D721Med (cell line): Measurements from ENCODE around the gene INSM1.

Source experiments
- DNase-seq: peaks from one replicate; pipeline ENCODE4 v3.0.0; 2011; ENCODE audit warnings: low spot score; ENCODE audit not compliant: insufficient read length
- FAIRE-seq: peaks from 2 replicates; lab custom pipeline; 2011; peaks lifted over from hg19 to GRCh38; lab: Jason Lieb, UNC
- TF ChIP-seq, protein P1 (sequence below): IDR thresholded peaks from 2 replicates; pipeline ENCODE4 v1.5.1; 2012; ENCODE audit warnings: mild to moderate bottlenecking, control low read depth; ENCODE audit not compliant: insufficient read depth; ENCODE audit errors: missing control alignments

INSM1 gene, protein sequence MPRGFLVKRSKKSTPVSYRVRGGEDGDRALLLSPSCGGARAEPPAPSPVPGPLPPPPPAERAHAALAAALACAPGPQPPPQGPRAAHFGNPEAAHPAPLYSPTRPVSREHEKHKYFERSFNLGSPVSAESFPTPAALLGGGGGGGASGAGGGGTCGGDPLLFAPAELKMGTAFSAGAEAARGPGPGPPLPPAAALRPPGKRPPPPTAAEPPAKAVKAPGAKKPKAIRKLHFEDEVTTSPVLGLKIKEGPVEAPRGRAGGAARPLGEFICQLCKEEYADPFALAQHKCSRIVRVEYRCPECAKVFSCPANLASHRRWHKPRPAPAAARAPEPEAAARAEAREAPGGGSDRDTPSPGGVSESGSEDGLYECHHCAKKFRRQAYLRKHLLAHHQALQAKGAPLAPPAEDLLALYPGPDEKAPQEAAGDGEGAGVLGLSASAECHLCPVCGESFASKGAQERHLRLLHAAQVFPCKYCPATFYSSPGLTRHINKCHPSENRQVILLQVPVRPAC

DNA sequence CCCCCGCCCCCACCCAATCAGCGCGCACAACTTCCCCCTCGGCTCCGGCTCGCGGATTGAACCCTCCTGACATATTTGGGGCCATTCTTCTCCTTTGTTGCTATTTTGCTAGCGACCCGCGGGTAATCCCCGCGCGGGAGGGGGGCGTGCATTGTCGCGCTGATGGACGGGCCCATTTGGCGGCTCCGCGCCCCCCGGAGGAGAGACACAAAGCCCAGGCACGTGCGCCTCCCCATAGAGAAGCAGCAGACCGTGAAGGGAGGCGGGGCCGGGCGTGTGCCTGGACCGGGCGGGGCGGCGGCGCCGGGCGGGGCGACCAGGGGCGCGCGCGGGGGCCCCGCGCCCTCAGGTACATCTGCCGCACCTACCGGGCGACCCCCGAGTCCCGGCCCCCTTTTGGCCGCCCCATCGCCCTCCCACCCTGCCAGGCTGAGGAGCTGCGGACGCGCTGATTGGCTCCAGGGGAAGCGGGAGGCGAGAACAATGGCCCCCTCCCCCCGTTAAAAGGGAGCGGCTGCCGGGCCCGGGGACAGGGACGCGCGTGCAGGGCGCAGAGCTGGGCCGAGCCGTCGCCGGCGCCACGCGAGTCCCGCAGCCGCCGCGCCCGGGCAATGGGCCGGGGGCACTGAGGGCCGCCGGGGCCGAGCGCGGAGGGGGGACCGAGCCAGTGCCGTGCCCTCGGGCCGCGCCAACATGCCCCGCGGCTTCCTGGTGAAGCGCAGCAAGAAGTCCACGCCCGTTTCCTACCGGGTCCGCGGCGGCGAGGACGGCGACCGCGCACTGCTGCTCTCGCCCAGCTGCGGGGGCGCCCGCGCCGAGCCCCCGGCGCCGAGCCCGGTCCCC is at the start of gene INSM1:
TSS of gene INSM1 (plus strand) at position 530 of the 843 bp plus-strand sequence. CDS start at position 694, 164 bp downstream.
- DNase-seq (no peak), FAIRE-seq (no peak)
- TF ChIP-seq, protein P1, sequence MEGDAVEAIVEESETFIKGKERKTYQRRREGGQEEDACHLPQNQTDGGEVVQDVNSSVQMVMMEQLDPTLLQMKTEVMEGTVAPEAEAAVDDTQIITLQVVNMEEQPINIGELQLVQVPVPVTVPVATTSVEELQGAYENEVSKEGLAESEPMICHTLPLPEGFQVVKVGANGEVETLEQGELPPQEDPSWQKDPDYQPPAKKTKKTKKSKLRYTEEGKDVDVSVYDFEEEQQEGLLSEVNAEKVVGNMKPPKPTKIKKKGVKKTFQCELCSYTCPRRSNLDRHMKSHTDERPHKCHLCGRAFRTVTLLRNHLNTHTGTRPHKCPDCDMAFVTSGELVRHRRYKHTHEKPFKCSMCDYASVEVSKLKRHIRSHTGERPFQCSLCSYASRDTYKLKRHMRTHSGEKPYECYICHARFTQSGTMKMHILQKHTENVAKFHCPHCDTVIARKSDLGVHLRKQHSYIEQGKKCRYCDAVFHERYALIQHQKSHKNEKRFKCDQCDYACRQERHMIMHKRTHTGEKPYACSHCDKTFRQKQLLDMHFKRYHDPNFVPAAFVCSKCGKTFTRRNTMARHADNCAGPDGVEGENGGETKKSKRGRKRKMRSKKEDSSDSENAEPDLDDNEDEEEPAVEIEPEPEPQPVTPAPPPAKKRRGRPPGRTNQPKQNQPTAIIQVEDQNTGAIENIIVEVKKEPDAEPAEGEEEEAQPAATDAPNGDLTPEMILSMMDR = no peak

DNA sequence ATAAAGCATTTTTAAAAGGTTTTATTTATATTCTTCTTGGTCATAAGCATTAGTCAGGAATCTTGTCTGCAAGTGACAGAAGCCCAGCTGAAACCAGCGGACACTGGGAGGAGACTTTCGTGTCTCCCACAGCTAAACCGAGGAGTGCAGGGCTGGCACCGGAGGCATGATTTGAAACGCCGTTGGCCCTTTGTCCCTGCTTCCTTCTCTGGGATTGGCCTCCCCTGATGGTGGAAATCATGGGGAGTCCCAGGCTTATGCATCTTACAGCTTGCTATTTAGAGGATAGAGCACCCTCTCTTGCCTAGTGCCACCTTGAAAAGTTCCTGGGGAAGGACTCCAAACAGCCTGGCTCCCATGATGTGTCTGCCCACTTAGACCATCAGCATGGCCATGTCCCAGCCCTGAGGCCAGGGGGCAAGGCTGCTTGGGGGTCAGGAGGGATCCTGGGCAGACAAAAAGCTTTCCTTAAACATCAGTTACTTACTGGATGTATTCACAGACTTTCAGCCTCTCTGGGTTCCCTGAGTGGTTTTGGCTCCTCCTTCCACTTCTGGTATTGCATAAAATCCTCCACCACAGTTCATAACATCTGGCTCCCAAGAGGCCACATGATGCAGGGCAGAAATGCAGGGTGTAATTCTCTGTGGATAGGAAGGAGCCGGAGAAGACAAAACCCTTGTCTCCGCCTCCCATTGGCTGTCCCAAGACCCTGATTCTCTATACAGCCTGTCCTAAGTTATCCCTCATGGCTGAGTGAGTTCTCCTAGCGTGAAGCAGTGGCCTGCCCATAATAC is 49.3 kb upstream of the INSM1 start:
- FAIRE-seq (no peak), DNase-seq (no peak)
- TF ChIP-seq, protein P1 = no peak

DNA sequence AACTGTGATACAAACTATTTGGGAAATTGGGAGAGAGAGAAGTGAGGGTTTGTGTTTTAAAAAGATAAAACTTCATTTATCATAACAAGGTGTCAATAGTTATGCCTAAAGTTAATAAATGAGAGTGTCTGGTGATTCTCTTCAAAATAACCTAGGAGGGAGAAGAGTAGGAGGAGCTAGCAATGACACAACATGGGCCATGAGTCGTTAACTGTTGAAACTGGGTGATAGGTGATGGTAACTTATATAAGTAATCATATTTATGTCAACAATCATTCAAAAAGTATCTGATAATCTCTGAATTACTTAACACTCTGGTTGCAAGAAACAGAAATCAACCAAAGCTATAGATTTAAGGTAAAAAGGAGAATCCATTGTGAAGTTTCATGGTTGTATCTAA is 46.8 kb upstream of the INSM1 start:
- no peak for DNase-seq
- FAIRE-seq = no peak
- TF ChIP-seq, protein P1 = no peak

DNA sequence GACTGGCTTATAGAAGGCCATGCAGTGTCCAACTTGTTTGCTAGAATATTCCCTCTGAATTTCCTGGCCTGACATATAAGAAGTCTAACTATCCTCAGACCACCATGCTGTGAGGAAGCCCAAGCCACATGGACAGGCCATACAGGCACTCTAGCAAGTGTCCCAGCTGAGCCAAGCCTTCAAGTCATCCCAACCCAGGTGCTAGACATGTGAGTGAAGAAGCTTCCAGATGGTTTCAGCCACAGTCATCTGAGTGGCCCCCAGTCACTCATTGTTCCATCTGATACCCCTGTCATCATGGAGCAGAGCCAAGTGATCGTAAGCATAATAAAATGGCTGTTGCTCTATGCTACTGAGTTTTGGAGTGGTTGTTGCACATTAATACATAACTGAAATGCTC is 46.0 kb upstream of the INSM1 start:
- DNase-seq (no peak), FAIRE-seq (no peak)
- TF ChIP-seq, protein P1 = no peak

DNA sequence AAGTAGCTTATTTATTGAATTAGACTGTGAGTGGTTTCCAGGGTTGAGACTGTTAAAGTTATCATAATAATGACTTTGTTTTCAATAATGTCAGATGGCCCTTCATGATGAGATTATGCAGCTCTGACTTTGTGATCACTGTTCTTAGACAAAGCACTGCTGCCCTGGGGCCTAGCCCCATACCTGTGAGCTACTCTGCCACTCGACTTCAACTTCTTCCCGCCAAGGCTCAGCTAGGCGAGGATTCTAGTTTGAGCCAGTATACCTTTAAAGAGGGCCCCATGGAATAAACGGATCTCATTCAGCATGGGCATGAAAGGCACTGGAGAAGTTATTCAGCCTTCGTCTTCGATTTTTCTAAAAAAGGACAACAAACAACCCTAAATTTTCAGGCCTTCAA is 45.0 kb upstream of the INSM1 start:
- FAIRE-seq = no peak
- TF ChIP-seq, protein P1 = no peak
- DNase-seq = no peak

DNA sequence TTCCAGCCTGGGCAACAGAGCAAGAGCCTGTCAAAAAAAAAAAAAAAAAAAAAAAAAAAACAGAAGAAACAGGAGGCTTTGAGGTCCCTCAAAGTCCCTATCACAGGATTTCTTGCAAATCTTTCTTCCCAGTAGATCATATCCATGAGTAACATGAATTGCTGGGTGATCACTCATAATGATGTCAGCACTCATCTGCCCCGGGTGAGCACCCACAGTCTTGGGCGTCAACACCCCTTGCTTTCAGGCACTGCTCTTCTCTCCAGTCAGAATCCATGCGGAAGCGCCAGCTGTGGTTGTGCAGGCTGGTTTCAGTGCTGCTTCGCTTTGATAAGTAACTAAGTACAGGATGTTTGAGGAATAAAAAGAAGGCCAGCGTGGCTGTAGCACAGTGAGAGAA is 40.2 kb upstream of the INSM1 start:
- no peak for FAIRE-seq
- no peak for DNase-seq

More for the DNA sequence above, 40.2 kb upstream of the INSM1 start:
- TF ChIP-seq, protein P1 = no peak
